ENCODE data around the gene HDAC9.

HDAC9 gene

GRCh38 chr7:18902892-18903291, 407.3 kb downstream of the HDAC9 start:
- Histone ChIP-seq H3K4me3 (ENCODE audit: insufficient read depth, low read depth, low read length, poor library complexity, severe bottlenecking) (no peak overlapping the region), H3K27me3 (replicated peaks; ENCODE audit: control insufficient read depth, insufficient read depth, low read length, poor library complexity, severe bottlenecking) (no peaks in the 10 kb centered on the region), H3K36me3 (ENCODE audit: control insufficient read depth, insufficient read depth, low read length) (no peaks in the 10 kb centered on the region), H3K9me3 (ENCODE audit: control insufficient read depth, low read length) (no peaks in the 10 kb centered on the region), H3K4me1 (ENCODE audit: control insufficient read depth, insufficient read depth, low read length, poor library complexity, severe bottlenecking) (no peaks in the 10 kb centered on the region), H3K27ac (ENCODE audit: insufficient read depth, low read length, poor library complexity, severe bottlenecking) (no peak overlapping the region)
- no peak for DNase-seq

GRCh38 chr7:18903695-18904094, 408.1 kb downstream of the HDAC9 start:
- Histone ChIP-seq H3K9me3 (ENCODE audit: control insufficient read depth, low read length) (no peaks in the 10 kb centered on the region), H3K27me3 (replicated peaks; ENCODE audit: control insufficient read depth, insufficient read depth, low read length, poor library complexity, severe bottlenecking) (no peaks in the 10 kb centered on the region), H3K4me3 (ENCODE audit: insufficient read depth, low read depth, low read length, poor library complexity, severe bottlenecking) (no peak overlapping the region), H3K4me1 (ENCODE audit: control insufficient read depth, insufficient read depth, low read length, poor library complexity, severe bottlenecking) (no peaks in the 10 kb centered on the region), H3K36me3 (ENCODE audit: control insufficient read depth, insufficient read depth, low read length) (no peaks in the 10 kb centered on the region), H3K27ac (ENCODE audit: insufficient read depth, low read length, poor library complexity, severe bottlenecking) (no peak overlapping the region)
- DNase-seq = no peak

GRCh38 chr7:18905316-18905943, 409.9 kb downstream of the HDAC9 start:
- Histone ChIP-seq H3K4me1 (ENCODE audit: control insufficient read depth, insufficient read depth, low read length, poor library complexity, severe bottlenecking) (no peaks in the 10 kb centered on the region), H3K36me3 (ENCODE audit: control insufficient read depth, insufficient read depth, low read length) (no peaks in the 10 kb centered on the region), H3K27me3 (replicated peaks; ENCODE audit: control insufficient read depth, insufficient read depth, low read length, poor library complexity, severe bottlenecking) (no peaks in the 10 kb centered on the region), H3K4me3 (ENCODE audit: insufficient read depth, low read depth, low read length, poor library complexity, severe bottlenecking) (no peak overlapping the region), H3K9me3 (ENCODE audit: control insufficient read depth, low read length) (no peaks in the 10 kb centered on the region), H3K27ac (ENCODE audit: insufficient read depth, low read length, poor library complexity, severe bottlenecking) (no peak overlapping the region)
- no peak for DNase-seq

- Histone ChIP-seq H3K9me3 (ENCODE audit: control insufficient read depth, low read length) (no peaks in the 10 kb centered on the region), H3K4me3 (ENCODE audit: insufficient read depth, low read depth, low read length, poor library complexity, severe bottlenecking) (no peak overlapping the region), H3K36me3 (ENCODE audit: control insufficient read depth, insufficient read depth, low read length) (no peaks in the 10 kb centered on the region), H3K27me3 (replicated peaks; ENCODE audit: control insufficient read depth, insufficient read depth, low read length, poor library complexity, severe bottlenecking) (no peaks in the 10 kb centered on the region), H3K27ac (ENCODE audit: insufficient read depth, low read length, poor library complexity, severe bottlenecking) (no peak overlapping the region), H3K4me1 (ENCODE audit: control insufficient read depth, insufficient read depth, low read length, poor library complexity, severe bottlenecking) (no peaks in the 10 kb centered on the region)
- no peak for DNase-seq
These were observed 411.4 kb downstream of the HDAC9 start for GRCh38 chr7:18906901-18907300.

GRCh38 chr7:18913106-18913505, 417.6 kb downstream of the HDAC9 start:
- Histone ChIP-seq H3K9me3 (ENCODE audit: control insufficient read depth, low read length) (no peaks in the 10 kb centered on the region), H3K4me3 (ENCODE audit: insufficient read depth, low read depth, low read length, poor library complexity, severe bottlenecking) (no peak overlapping the region), H3K27ac (ENCODE audit: insufficient read depth, low read length, poor library complexity, severe bottlenecking) (no peak overlapping the region), H3K36me3 (ENCODE audit: control insufficient read depth, insufficient read depth, low read length) (no peaks in the 10 kb centered on the region), H3K27me3 (replicated peaks; ENCODE audit: control insufficient read depth, insufficient read depth, low read length, poor library complexity, severe bottlenecking) (no peaks in the 10 kb centered on the region), H3K4me1 (ENCODE audit: control insufficient read depth, insufficient read depth, low read length, poor library complexity, severe bottlenecking) (no peaks in the 10 kb centered on the region)
- no peak for DNase-seq

GRCh38 chr7:18916826-18917225, 421.3 kb downstream of the HDAC9 start:
- no peak overlapping the region for H3K27ac ChIP-seq (ENCODE audit: insufficient read depth, low read length, poor library complexity, severe bottlenecking)
- H3K27me3 ChIP-seq (replicated peaks; ENCODE audit: control insufficient read depth, insufficient read depth, low read length, poor library complexity, severe bottlenecking) = no peaks in the 10 kb centered on the region
- H3K9me3 ChIP-seq (ENCODE audit: control insufficient read depth, low read length) = no peaks in the 10 kb centered on the region
- H3K4me1 ChIP-seq (ENCODE audit: control insufficient read depth, insufficient read depth, low read length, poor library complexity, severe bottlenecking) = no peaks in the 10 kb centered on the region
- no peak for DNase-seq
- no peak overlapping the region for H3K4me3 ChIP-seq (ENCODE audit: insufficient read depth, low read depth, low read length, poor library complexity, severe bottlenecking)
- no peaks in the 10 kb centered on the region for H3K36me3 ChIP-seq (ENCODE audit: control insufficient read depth, insufficient read depth, low read length)

GRCh38 chr7:18927134-18927533, 431.6 kb downstream of the HDAC9 start:
- no peak overlapping the region for H3K27ac ChIP-seq (ENCODE audit: insufficient read depth, low read length, poor library complexity, severe bottlenecking)
- H3K36me3 ChIP-seq (ENCODE audit: control insufficient read depth, insufficient read depth, low read length) = no peaks in the 10 kb centered on the region
- no peaks in the 10 kb centered on the region for H3K9me3 ChIP-seq (ENCODE audit: control insufficient read depth, low read length)
- no peaks in the 10 kb centered on the region for H3K4me1 ChIP-seq (ENCODE audit: control insufficient read depth, insufficient read depth, low read length, poor library complexity, severe bottlenecking)
- no peak for DNase-seq
- no peaks in the 10 kb centered on the region for H3K27me3 ChIP-seq (replicated peaks; ENCODE audit: control insufficient read depth, insufficient read depth, low read length, poor library complexity, severe bottlenecking)
- H3K4me3 ChIP-seq (ENCODE audit: insufficient read depth, low read depth, low read length, poor library complexity, severe bottlenecking) = no peak overlapping the region

GRCh38 chr7:18936265-18936664, 440.7 kb downstream of the HDAC9 start:
- Histone ChIP-seq H3K9me3 (ENCODE audit: control insufficient read depth, low read length) (no peaks in the 10 kb centered on the region), H3K36me3 (ENCODE audit: control insufficient read depth, insufficient read depth, low read length) (no peaks in the 10 kb centered on the region), H3K4me3 (ENCODE audit: insufficient read depth, low read depth, low read length, poor library complexity, severe bottlenecking) (no peak overlapping the region), H3K27ac (ENCODE audit: insufficient read depth, low read length, poor library complexity, severe bottlenecking) (no peak overlapping the region), H3K27me3 (replicated peaks; ENCODE audit: control insufficient read depth, insufficient read depth, low read length, poor library complexity, severe bottlenecking) (no peaks in the 10 kb centered on the region), H3K4me1 (ENCODE audit: control insufficient read depth, insufficient read depth, low read length, poor library complexity, severe bottlenecking) (no peaks in the 10 kb centered on the region)
- DNase-seq = no peak

GRCh38 chr7:18939771-18940592, 444.4 kb downstream of the HDAC9 start:
- DNase-seq = no peak
- Histone ChIP-seq H3K36me3 (ENCODE audit: control insufficient read depth, insufficient read depth, low read length) (no peaks in the 10 kb centered on the region), H3K4me1 (ENCODE audit: control insufficient read depth, insufficient read depth, low read length, poor library complexity, severe bottlenecking) (no peaks in the 10 kb centered on the region), H3K4me3 (ENCODE audit: insufficient read depth, low read depth, low read length, poor library complexity, severe bottlenecking) (no peak overlapping the region), H3K27me3 (replicated peaks; ENCODE audit: control insufficient read depth, insufficient read depth, low read length, poor library complexity, severe bottlenecking) (no peaks in the 10 kb centered on the region), H3K27ac (ENCODE audit: insufficient read depth, low read length, poor library complexity, severe bottlenecking) (no peak overlapping the region), H3K9me3 (ENCODE audit: control insufficient read depth, low read length) (no peaks in the 10 kb centered on the region)

GRCh38 chr7:18940593-18941134, 445.1 kb downstream of the HDAC9 start:
- Histone ChIP-seq H3K9me3 (ENCODE audit: control insufficient read depth, low read length) (no peaks in the 10 kb centered on the region), H3K4me1 (ENCODE audit: control insufficient read depth, insufficient read depth, low read length, poor library complexity, severe bottlenecking) (no peaks in the 10 kb centered on the region), H3K27me3 (replicated peaks; ENCODE audit: control insufficient read depth, insufficient read depth, low read length, poor library complexity, severe bottlenecking) (no peaks in the 10 kb centered on the region), H3K4me3 (ENCODE audit: insufficient read depth, low read depth, low read length, poor library complexity, severe bottlenecking) (no peak overlapping the region), H3K27ac (ENCODE audit: insufficient read depth, low read length, poor library complexity, severe bottlenecking) (no peak overlapping the region), H3K36me3 (ENCODE audit: control insufficient read depth, insufficient read depth, low read length) (no peaks in the 10 kb centered on the region)
- DNase-seq = no peak
